ENCODE measurements around the gene NAT8.
"Not testable (repeated sequence)": the region's sequence is repeated elsewhere in the genome, so short reads cannot be mapped to it uniquely, and the experiment has no call there.

The NAT8 gene

DNA sequence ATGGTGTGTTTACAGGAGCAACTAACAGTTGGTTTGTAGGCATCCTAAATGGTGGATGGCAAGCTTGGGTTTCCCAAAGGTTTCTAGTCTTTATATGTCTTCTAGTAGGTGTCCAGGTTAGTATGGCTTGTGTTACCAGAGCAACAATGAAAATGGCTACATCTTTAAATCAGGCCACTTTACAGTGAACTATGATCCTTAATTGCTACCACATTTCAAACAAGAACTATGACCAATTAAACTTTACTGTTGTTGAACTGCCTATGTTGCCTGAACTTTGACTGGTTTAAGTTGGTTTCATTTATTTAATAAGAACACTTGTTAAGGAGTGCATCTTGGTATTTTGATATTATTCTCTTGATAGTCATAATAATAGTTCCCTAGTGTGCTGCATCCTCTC, 5.2 kb downstream of the NAT8 start:
- DNase-seq (ENCODE audit: low read depth in 2 of 2): not testable (repeated sequence)

DNA sequence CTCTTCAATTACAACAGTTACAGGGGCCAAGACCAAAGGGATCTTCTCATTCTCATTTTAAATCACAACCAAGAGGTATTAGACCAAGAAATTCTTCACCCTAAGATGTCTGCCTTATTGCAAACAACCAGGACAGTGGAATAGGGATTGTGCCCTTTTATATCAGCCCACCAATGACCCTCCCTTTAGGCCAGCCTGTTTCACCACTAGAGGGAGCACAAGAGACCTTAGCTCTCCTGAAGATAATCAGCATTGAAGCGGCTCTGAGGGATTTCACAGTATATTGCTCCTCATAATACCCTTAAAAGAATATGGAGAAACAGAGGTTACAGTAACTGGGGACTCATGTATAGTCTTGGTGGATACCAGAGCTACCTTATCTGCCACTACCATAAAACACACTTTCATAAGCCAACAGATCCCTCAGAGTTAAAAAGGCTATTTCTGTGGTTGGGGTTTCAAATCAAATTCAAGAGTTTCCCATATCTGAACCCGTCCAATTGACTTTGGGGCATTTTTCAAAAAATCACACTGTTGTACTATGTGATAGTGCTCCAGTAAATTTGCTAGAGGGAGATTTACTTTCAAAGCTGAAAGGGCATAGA, 11.5 kb downstream of the NAT8 start:
- DNase-seq (ENCODE audit: low read depth in 2 of 2): not testable (repeated sequence)

DNA sequence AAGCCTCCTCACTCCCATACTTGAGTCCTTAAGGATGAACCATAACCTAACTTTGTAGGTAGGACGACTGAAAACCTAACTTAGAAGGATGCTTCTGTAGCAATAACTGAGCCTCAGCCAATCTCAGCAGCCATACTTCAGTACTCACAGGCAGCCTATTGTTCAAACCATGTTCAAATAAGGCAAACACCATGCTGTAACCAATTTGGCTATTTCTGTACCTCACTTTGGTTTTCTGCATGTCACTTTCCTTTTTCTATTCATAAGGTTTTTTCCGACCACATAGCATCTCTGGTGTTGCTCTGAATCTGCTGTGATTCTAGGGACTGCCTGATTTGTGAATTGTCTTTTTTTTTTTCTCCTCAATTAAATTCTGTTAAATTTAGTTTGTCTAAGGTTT, 13.7 kb downstream of the NAT8 start:
- not testable (repeated sequence) for DNase-seq (ENCODE audit: low read depth in 2 of 2)

DNA sequence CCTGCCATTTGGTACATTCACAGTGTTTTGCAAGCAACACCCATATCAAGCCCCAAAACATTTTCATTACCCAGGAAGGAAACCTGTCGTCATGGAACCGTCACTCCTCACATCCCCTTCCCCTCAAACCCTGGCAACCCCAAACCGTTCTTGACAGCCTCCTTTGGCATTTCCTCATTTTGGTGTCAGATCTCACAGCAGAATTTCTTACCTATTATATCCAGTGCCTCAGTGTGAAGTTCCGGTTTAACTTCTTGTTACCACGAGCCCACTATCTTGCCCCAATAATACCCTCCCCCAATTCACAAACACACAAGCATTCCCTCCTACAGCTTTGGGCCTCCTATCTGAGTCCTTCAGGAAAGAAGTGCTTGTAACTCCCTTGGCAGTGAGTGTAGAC, 16.0 kb downstream of the NAT8 start:
- not testable (repeated sequence) for DNase-seq (ENCODE audit: low read depth in 2 of 2)

DNA sequence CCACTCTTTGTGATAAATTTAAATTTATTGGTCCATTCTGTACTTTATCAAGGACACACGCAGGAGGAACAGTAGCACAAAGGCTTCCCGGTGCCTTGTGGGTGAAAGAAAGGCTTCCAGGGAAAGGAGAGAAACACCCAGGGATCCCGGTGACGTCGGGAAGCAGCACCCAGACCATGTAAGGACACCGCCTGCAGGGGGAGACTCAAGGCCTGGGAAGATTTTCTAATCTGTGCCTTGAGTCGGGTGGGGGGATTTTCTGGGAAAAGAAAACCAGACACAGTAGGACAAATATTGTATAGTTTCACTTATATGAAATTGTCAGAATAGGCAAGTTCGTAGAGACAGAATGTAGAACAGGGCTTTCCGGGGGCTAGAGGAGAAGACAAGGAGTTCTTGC, 17.6 kb downstream of the NAT8 start:
- not testable (repeated sequence) for DNase-seq (ENCODE audit: low read depth in 2 of 2)

DNA sequence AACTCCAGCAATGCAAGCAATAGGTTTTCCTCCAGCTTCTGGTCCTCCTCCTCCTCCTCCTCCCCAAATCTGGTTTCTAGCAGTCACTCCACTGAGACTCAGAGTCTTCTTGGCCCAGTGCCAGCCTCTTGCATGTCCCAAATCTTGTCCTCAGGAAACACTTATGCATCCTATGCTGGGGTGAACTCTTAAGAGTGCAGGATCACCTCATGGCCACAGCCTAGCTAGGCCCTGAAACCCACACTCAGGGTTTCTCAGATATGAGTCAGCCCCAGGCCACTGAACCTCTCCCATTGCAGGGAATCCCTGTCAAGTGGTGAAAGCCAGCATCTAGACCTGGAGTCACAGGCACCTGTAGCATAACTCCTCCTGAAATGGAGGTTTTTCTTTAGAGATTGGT, 18.2 kb downstream of the NAT8 start:
- DNase-seq (ENCODE audit: low read depth in 2 of 2): not testable (repeated sequence)

DNA sequence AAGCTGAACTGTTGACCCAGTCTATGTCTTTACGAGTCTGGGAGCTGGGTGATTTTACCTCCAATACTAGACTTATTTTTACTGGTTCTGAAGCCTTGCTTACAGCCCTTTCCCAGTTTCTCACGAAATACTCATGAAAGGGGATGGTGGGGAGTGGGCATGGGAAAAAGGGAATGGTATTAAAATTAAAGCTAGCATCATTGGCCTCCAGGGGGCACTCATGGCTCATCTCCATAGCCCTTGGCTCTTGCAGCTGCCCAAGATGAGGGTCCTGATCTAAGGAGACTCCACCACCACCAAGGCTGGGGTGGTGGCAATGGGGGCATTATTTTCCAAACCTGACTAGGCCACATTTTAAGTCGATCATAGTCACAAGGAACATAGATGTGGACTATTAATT, 22.3 kb downstream of the NAT8 start:
- DNase-seq (ENCODE audit: low read depth in 2 of 2): not testable (repeated sequence)

DNA sequence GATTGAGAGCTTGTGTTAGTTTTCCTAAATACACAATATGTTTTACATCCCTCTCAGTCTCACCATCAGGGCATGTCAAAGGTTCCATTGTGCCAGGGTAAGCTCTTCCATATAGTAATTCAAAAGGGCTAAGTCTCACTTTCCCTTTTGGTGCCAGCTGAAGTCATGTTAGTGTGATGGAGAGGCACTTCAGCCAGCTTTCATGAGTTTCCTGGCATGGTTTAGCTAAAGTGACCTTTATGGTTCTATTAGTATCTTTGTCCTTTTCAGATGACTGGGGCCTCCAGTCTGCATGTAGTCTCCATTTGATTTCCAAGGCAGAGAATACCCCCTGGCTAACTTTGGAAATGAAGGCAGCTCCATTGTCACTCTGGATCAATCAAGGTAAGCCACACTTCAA, 27.2 kb downstream of the NAT8 start:
- DNase-seq (ENCODE audit: low read depth in 2 of 2): no peak

DNA sequence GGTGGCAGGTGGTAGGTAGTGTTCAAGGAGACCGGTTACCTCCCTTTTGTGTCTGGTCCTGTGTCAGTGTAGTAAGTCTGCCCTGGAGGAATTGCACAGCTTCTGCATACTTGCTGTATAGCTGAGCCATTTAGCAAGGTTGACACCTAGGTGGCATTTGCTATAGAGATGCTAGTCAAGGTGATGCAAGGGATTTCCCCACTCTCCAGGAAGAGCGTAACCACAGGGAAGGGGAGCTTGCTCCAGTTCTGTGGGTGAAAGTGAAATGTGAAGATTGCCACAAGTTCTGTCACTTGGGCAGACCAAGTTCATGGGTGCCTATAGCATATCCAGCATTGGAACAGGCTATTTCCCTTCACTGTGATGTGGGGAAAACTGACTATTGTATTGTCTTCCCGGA, 28.1 kb downstream of the NAT8 start:
- DNase-seq (ENCODE audit: low read depth in 2 of 2): no peak

DNA sequence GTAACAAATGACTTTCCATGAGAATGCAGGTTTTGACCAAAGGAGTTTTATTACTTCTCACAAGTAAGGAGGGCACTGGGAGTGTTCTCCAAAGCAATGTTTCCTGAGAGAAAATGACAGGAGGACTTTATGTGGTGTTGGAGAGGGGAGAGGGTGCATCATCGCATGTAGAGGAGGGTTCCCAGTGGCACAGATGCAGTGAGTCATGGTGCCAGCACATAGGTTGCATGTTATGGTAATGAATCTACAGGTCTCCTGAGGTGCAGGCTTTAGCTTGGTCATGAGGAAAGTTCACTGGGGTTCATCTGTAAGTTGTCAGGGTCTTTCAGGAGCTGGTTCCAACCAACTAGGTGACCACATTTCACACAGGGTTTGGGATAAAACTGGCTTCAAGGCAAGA, 30.4 kb downstream of the NAT8 start:
- DNase-seq (ENCODE audit: low read depth in 2 of 2): no peak

DNA sequence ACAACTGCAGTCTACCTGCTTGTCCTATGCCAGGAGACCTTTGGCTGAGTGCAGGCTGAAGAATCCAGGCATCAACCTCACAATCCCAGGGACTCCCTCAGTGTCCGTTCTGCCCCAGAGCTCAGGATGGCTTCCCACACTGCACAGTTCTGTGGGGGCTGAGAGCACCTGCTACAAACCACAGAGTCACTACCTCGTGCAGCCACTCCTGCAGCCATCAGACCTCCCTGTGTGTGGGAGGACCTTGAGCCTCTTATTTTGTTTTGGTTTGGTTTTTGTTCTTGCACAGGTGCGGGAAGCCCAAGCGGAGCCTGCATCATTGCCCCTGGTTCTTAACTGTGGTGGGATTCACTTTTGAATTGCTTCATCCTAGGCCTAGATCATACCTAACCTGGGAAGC, 31.0 kb downstream of the NAT8 start:
- no peak for DNase-seq (ENCODE audit: low read depth in 2 of 2)

DNA sequence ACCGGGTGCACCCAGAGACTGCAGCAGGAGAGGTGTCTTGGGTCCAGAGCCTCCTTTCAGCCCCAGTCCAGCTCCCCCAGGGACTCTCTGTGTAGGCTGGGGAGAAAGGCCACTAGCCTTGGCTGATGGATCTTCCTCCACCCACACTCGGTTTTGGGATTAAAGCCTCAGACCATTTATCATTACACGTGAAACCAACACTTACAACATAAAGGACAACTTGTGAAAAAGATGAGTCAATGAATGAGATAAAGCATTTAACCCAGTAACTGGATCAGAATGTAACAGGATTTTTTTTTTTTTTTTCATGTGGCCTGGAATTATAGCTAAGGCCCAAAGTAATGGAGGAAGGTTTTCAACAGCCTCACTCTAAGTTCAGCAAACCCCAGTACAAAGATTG, 32.1 kb downstream of the NAT8 start:
- DNase-seq (ENCODE audit: low read depth in 2 of 2): no peak

DNA sequence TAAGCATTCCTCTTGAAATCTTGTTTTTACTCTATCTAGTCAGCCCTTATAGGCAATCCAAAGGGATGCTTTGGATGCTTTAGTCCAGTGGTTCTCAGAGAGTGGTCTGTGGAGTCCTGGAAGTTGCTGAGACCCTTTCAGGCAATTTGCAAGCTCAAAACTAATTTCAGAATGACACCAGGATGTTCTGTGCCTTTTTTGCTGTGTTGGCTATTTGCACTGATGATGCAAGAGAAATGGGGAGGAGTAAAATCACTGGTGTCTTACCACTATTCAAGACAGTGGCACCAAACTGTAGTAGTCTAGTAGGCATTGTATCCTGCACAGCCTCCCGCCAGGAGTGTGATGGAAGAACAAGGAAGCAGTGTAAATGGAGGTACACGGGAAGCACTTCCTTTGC, 37.6 kb downstream of the NAT8 start:
- not testable (repeated sequence) for DNase-seq (ENCODE audit: low read depth in 2 of 2)

DNA sequence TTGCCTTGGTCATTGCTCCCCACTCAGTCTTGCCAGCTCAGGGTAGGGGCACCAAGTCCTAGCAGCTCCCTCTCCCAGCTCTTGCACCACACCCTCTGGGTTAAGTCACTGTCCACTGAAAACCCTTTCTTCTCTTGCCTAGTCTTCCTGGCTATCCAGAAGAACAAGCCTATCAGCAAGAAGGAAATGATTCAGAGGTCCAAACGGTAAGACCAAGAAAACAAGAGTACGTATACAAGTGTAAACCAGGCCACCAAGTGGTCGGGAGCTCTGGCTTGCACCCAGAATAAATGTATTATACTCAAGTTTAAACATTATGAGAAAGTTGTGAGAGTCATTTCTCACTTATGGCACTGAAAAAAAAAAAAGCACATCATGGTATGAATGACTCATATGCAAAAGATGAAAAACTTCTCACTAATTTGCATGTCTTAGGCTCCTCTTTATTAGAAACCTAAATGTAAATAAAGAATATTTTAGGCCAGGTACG, 39.1 kb downstream of the NAT8 start:
- DNase-seq (ENCODE audit: low read depth in 2 of 2): not testable (repeated sequence)

DNA sequence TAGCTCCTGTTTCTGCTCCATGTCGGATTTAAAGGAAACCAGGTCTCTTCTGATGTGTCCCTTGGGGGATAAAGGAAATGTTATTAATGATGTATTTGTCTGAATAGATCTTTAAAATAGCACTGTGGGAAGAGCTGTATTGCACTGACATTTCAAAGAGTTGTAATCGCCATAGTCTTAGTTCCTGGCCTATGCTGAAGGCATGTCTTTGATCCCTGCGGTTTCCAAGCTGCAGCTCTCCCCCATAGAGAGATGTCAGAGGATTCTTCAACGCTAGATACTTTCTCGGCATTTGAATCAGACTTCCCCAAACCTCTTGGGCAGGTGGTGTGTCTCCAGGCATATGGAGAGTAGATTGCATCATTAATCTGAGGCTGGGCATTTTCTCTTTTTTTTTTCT, 40.4 kb downstream of the NAT8 start:
- no peak for DNase-seq (ENCODE audit: low read depth in 2 of 2)

DNA sequence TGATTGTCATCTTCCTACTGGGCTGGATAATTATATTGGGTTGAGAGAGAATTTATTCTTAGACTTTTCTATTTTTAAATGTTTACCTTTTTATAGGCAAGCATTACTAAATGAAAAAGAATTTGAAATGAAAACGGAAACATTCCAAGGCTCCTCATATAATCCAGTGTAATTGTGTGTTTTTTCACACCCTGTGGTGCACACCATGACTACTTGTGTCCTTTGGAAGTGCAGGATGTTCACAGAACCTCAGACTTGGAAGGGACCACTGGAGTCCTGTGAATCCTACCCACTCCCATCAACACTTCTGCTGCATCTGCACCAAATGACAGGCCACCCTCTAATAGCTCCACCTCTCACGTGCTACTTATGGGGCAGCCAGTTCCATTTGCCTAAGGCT, 48.0 kb downstream of the NAT8 start:
- DNase-seq (ENCODE audit: low read depth in 2 of 2): no peak

DNA sequence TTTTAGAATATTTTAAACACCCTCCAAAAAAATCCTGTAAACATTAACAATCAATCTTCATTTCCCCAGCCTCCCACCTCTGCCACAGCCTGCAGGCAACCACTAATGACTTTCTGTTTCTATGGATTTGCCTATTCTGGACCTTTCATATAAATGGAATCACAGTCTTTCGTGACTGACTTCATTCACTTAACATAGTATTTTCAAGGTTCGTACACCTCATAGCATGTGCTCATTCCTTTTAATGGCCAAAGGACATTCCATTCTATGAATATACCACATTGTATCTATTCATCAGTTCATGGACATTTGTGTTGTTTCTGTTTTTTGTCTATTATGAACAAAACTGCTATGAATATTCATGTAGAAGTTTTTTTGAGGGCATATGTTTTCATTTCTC, 48.5 kb downstream of the NAT8 start:
- DNase-seq (ENCODE audit: low read depth in 2 of 2): no peak

Data from activated CD4-positive, alpha-beta T cell treated with anti-CD3 and anti-CD28 coated beads for 24 hours (primary cell).